HG03442 (cell line): ENCODE data around the gene DTX3L.
"Not testable (repeated sequence)": the region's sequence is repeated elsewhere in the genome, so short reads cannot be mapped to it uniquely, and the experiment has no call there.

Source experiments
- ATAC-seq: cut with Tn5 transposase; IDR thresholded peaks from one replicate; pipeline ENCODE4 v1.9.1; 2021; ENCODE audit warnings: mild to moderate bottlenecking, moderate library complexity; ENCODE audit not compliant: unreplicated experiment

DTX3L gene

DNA sequence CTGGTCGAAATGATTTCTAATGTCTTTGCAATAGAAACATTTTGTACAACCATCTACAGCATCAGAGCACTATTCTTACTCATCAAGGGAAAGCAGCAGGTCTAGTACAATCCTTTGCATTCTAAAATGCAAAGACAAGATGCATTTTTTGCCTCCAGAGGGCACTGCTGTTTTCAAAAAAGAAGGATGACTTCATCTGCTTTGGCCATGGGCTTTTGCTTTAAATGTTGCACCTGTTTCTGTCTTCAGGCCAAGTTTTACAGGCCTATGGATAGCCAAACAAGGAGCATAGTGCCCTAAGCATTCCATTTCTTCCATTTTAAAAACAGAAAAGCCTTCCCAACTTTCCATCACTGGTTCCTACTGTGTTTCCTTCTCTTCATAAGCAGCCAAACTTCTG, 3.5 kb upstream of the DTX3L start:
- ATAC-seq: no peak

DNA sequence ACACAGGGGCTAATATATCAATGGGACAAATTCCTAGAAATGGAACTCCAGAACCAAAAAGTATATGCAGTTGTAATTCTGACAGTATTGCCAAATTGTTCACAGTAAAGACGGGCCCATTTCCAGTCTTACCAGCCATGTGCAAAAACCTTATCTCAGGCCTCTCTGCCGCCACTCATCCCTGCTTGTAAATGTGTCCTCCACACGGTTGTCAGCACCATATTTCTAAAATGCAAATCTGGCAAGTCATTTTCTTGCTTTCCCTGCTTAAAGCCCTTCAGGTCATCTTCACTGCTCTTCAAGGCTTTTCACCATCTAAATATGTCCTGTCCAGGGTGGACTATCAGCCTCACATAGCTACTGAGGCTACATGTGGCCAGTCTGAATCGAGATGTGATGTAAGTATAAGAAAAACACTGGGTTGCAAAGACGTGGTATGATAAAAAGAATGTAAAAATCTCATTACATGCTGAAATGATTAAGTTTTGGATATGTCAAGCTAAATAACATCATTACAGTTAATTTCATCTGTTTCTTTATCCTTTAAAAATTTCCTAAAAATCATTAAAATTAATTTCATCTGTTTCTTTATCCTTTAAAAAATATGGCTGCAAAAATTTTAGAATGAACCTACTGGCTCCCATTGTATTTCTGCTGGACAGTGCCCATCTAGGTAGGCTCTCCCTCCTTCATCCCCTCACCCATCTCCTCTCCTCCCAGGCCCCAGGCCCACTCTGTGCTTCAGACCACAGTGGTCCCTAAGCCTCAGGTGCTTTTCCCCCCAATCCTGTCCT, 1.0 kb upstream of the DTX3L start:
- no peak for ATAC-seq

DNA sequence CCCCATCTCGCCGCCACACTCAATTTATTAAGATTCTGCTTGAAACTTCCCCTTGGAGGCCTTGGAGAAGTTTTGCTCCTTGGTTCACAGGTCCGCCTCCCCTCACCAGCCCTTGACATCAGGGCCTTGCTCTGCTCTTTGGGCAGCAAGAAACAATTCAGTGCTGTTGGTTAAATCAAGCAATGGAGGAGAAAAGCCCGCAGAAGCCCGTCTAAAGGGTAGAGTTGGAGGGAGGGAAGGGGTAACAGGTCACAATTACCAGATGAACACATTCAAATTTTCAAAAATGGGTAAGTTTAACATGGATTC, 467 bp upstream of the DTX3L start:
- peak; percentile 1 for ATAC-seq

DNA sequence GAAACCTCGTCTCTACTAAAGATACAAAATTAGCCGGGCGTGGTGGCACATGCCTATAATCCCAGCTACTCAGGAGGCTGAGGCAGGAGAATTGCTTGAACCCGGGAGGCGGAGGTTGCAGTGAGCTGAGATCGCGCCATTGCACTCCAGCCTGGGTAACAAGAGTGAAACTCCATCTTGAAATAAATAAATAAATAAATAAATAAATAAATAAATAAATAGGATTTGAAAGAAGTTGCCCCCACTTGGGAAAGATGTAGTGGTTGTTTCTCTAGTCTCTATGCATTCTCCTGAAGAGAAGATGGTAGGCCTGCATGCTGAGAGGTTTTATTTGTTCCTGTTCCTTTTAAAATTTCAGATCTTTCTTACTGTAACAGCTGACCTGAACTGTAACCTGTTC, 4.0 kb downstream of the DTX3L start:
- ATAC-seq: not testable (repeated sequence)

GRCh38 chr3:122568755-122569154, 4.6 kb downstream of the DTX3L start:
- ATAC-seq: no peak

DNA sequence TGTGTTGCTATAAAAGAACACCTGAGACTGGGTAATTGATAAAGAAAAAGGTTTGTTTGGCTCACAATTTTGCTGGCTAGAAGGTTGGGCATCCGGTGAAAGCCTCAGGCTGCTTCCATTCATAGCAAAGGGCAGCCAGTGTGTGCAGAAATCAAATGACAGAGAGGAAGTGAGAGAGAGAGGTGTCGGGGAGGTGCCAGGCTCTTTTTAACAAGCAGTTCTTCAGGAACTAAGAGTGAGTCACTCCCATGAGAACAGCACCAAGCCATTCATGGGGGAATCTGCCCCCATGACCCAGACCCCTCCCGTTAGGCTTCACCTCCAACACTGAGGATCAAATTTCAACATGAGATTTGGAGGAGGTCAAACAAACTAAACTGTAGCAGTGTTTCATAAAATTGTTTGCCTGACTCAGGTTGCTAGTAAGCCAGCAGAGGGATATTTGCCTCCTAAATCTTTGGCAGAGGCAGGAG, 8.8 kb downstream of the DTX3L start:
- ATAC-seq: peak; percentile 18

DNA sequence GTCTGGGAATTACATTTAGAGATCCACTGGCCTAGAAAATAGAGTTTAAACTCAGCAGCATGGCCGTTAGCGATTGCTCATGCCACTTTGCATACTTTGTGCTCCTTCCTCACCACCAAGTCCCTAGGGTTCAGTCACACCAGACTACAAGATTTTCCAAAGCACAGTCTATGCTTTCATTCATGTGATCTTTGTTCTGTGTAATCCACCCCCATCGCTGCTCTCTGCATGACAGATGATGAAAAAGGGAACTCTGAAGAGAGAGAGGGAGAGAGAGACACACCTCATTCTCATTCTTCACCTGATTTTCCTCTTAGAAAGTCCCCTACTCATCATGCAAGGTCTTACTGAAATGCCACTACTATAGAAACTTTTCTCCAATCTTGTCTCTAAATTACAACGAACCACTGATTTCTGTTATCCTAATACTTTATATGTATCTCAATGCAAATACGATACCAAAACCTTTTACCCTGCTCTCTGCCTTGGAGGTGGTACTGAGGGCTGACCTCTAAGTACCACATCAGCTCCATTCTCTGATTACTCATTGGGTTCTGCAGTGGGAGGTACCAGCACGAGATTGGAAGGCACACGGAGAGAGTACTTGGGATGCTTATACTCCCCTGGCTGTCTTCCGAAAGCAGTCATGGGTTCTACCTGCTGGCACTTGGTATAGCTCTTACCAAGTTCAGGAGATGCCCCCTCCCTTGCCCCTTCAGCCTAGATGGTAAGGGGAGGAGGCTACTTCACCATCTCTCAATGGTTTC, 12.2 kb downstream of the DTX3L start:
- ATAC-seq: peak; percentile 80

DNA sequence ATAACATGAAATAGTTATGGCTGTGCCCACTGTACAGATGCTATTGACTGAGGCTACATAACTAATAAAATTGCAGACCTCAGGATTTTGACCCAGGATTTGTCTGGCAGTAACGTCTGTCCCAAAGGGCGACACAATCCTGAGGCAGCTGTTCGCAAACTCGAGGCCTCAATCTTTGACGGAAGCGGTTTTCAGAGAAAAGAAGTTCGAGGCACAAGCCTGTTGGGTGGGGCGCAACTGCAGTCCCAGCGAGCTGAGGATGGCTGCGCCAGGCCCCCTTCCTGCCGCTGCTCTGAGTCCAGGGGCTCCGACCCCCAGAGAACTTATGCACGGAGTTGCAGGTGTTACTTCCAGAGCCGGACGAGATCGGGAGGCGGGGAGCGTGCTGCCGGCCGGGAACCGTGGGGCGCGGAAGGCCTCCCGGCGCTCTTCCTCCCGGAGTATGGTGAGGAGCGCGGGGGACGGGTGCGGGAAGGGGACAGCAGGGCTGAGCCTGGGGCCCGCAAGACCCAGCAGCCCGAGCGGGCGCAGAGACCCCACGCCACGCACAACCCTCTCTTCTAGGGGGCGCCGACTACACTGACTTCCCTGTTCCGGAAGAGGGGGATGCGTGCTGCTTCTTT, 13.4 kb downstream of the DTX3L start, which contains the start of gene PARP15:
PARP15 (plus strand) TSS at position 242 of the 623 bp plus-strand sequence; CDS start at position 260, 18 bp downstream.
- no peak for ATAC-seq

GRCh38 chr3:122578069-122578740, 14.1 kb downstream of the DTX3L start:
- ATAC-seq: no peak

- ATAC-seq: no peak
Observed at GRCh38 chr3:122580470-122580869, 16.3 kb downstream of the DTX3L start.

GRCh38 chr3:122581622-122582021, 17.5 kb downstream of the DTX3L start:
- ATAC-seq: no peak

GRCh38 chr3:122582390-122582789, 18.3 kb downstream of the DTX3L start:
- ATAC-seq: no peak

- ATAC-seq: no peak
Observed at GRCh38 chr3:122586098-122586497, 22.0 kb downstream of the DTX3L start.

DNA sequence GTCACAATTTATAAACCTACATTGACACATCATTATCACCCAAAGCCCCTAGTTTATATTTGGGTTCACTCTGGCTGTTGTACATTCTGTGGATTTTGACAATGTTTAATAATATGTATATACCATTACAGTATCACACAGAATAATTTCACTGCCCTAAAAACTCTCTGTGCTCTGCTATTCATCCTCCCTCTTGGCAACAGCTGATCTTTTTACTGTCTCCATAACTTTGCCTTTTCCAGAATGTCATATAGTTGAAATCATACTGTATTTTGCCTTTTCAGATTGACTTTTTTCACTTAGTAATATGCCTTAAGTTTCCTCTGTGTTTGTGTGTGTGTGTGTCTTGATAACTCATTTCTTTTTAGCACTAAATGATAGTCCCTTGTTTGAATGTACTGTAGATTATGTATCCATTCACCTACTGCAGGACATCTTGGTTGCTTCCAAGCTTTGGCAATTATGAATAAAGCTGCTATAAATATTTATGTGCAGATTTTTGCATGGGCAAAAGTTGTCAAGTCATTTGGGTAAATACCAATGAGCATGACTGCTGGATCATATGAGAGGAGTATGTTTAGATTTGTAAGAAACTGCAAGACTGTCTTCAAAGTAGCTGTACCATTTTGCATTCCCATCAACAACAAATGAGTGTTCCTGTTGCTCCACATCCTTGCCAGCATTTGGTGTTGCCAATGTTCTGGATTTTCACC, 22.8 kb downstream of the DTX3L start:
- ATAC-seq: no peak

- ATAC-seq: no peak
Observed at GRCh38 chr3:122587572-122587971, 23.4 kb downstream of the DTX3L start.

DNA sequence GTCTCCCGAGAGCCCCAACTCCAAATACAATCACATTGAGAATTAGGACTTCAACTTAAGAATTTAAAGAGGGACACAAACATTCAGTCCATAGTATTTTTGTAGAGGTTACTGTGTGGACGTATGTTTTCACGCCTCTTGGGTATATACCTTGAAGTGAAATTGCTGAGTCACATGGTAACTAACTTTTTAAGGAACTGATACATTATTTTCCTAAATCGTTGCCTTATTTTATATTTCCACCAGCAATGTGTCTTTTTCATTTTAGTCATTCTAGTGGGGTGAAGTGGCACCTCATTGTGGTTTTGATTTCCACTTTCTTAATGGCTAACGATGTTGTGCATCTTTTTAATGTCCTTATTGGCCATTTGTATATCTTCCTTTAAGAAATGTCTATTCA, 25.2 kb downstream of the DTX3L start:
- peak; percentile 60 for ATAC-seq

DNA sequence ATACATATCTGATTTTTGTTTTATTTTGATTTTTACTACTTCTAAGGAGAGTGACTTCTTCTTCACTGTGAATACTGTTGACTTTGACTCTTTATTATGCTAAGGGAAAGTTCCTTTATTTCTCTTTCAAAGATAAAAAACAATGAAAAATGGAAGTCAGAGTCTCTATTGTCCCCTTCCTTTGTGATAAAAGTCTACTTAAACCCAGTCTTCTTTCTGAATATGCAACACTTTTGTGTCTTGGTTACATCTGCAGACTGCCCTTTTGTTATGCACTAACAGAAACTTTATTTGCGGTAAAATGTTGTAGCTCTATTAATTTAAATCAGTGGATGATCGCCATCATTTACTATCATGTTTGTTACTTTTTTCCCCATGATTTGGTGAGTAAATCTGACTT, 26.5 kb downstream of the DTX3L start:
- no peak for ATAC-seq

DNA sequence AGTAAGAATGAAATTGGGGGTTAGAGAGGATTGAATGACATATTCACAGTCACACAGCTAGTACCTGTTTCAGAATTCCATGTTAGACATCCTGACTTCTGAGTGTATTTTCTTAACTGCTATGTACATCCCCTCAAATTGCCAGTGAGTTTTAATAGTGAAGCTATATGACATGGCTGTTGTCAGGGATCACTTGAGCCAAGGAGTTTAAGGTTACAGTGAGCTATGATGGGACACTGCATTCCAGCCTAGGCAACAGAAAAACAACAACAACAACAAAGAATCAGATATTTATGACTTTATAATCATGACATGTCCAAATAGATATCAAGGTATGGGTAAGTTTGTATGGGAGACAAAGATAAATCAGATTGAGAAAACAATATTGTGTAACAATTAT, 29.9 kb downstream of the DTX3L start:
- ATAC-seq: no peak

DNA sequence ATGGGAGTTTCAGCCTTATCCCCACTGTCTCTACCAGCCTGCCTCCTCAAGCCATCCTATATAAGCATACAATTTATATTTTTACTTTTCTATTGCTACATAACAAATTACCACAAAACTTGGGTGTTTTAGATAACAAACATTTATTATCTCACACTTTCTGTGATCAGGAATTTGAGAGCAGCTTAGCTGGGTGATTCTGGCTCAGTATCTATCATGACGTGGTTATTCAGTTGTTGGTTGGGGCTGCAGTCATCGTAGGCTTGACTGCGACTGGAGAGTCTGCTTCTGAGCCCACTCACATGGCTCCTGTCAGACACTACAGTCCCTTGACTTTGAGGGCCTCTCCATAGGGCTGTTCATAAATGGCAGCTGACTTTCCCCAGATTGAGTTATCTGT, 34.0 kb downstream of the DTX3L start:
- no peak for ATAC-seq

GRCh38 chr3:122598556-122598955, 34.4 kb downstream of the DTX3L start:
- ATAC-seq: no peak
